HG02763 (cell line): Measurements from ENCODE around the gene LRRC37A3.
A peak's percentile ranks its signal among the peaks of the same experiment; 100 is the strongest.
"Not testable (repeated sequence)": the region's sequence is repeated elsewhere in the genome, so short reads cannot be mapped to it uniquely, and the experiment has no call there.

ENCODE experiments used
- ATAC-seq: cut with Tn5 transposase; IDR thresholded peaks from one replicate; pipeline ENCODE4 v1.9.1; 2021; ENCODE audit warnings: mild to moderate bottlenecking, moderate library complexity; ENCODE audit not compliant: unreplicated experiment

LRRC37A3 gene

GRCh38 chr17:64927444-64927843 lies 8.2 kb upstream of the LRRC37A3 start:
- not testable (repeated sequence) for ATAC-seq

GRCh38 chr17:64926430-64926829 lies 7.2 kb upstream of the LRRC37A3 start:
- ATAC-seq: not testable (repeated sequence)

GRCh38 chr17:64925244-64925643 lies 6.0 kb upstream of the LRRC37A3 start:
- ATAC-seq: not testable (repeated sequence)

DNA sequence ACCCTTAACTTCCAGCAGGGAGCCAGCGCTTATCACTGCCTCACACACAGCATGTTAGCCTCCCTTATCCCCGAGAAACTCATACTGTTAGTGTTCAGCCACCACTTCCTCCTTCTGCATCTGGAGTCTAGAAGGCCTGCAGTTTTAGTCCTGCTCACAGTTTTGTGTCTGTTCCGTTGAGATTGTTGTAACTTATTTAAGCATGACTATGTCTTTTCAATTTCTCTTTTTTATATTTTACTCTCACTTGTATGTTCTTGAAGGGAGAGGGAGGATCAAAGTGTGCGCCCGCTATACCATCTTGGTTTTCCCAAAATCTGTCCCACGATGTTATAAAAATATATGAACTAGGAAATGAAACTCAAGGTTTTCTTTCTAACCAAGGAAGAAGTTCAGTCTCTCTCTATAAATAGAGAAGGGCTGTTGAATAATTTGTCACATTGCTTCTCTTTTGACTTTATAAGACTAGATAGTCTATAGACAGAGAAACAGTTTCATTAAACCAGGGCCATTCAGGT lies 3.8 kb upstream of the LRRC37A3 start:
- ATAC-seq: not testable (repeated sequence)

GRCh38 chr17:64920419-64921172 lies 1.3 kb upstream of the LRRC37A3 start:
- ATAC-seq: no peak

GRCh38 chr17:64920026-64920418 lies 744 bp upstream of the LRRC37A3 start:
- no peak for ATAC-seq

DNA sequence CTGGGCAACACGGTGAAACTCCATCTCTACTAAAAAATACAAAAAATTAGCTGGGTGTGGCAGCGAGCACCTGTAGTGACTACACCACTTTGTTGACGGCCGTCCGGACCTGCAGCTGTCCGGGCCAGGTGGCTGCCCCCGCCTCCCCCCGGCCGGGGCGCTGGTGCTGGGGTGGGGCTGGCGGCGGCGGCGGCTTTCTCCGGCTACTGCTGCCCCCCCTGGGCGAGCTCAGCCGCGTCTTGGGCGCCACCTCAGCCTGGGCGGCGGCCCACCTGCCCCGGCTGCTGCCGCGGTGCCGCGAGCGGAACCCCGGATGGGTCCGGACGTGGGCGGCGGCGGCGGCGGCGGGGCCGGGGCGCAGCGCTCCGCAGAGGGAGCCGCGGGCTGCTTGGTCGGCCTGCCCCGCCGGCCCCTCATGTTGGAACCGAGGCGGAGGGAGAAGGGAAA lies 413 bp downstream of the LRRC37A3 start:
- ATAC-seq: peak; percentile 44

DNA sequence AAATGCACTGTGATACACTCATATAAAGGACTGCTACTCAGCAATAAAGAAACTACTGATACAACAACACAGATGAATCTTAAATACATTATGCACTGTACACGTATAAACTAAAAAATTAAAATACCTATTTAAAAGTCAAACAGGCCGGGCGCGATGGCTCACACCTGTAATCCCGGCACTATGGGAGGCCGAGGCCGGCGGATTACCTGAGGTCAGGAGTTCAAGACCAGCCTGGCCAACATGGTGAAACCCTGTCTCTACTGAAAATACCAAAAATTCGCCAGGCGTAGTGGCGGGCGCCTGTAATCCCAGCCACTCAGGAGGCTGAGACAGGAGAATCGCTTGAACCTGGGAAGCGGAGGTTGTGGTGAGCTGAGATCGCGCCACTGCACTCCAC lies 1.7 kb downstream of the LRRC37A3 start:
- ATAC-seq: not testable (repeated sequence)

- ATAC-seq: not testable (repeated sequence)
Observed at GRCh38 chr17:64915244-64915643, 4.0 kb downstream of the LRRC37A3 start.

DNA sequence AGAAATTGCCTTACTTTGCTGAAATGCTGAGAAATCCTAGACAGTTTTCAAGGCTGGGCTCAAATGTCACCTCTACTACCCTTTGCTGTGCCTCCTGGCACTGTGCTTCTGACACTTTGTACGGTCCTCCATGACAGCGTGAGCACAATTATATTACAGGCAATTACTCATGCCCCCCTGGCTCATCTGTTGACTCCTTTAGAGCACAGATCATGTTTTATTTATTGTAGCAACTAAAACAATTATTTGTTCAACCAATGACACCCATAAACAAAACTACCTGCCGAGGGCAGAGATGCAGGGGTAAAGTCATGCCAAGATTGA lies 9.1 kb downstream of the LRRC37A3 start:
- ATAC-seq: not testable (repeated sequence)

DNA sequence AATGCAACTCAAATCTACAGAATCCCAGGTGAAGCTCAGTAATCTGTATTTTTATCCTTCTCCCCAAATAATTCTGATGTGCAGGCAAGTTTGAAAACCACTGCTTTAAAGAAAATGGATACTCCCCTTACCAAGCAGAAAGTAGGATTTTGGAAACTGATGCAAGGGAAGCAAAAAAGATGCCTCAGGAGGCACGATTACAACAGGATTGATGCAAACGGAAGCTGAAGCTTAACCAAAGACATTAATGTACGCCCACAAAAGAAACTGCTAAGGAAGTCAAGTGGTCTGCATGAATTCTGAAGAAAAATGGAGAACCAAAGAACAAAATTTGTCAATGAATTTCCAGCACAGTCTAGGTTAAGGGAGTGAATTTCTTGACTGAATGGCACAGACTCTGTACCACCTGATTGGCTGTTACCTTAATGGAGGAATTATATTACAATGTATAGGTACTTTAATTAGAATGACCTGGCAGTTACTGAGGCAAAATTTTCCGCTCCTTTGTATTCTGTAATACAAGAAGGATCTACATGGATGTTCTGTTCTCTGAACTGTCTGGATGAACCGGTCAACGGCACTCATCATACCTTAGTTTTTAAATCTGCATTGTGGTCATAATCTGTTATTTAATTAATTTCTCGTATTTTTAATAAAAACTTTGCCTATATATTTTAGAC lies 9.6 kb downstream of the LRRC37A3 start:
- not testable (repeated sequence) for ATAC-seq

- not testable (repeated sequence) for ATAC-seq
Observed at GRCh38 chr17:64904069-64904468, 15.2 kb downstream of the LRRC37A3 start.

- not testable (repeated sequence) for ATAC-seq
Observed at GRCh38 chr17:64897136-64897535, 22.1 kb downstream of the LRRC37A3 start.

DNA sequence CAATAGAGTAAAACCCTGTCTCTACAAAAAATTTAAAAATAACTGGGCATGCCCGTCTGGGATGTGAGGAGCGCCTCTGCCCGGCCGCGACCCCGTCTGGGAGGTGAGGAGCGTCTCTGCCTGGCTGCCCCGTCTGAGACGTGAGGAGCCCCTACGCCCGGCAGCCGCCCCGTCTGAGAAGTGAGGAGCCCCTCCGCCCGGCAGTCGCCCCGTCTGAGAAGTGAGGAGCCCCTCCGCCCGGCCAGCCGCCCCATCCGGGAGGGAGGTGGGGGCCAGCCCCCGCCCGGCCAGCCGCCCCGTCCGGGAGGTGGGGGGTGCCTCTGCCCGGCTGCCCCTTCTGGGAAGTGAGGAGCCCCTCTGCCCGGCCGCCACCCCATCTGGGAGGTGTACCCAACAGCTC lies 45.1 kb downstream of the LRRC37A3 start:
- ATAC-seq: not testable (repeated sequence)

DNA sequence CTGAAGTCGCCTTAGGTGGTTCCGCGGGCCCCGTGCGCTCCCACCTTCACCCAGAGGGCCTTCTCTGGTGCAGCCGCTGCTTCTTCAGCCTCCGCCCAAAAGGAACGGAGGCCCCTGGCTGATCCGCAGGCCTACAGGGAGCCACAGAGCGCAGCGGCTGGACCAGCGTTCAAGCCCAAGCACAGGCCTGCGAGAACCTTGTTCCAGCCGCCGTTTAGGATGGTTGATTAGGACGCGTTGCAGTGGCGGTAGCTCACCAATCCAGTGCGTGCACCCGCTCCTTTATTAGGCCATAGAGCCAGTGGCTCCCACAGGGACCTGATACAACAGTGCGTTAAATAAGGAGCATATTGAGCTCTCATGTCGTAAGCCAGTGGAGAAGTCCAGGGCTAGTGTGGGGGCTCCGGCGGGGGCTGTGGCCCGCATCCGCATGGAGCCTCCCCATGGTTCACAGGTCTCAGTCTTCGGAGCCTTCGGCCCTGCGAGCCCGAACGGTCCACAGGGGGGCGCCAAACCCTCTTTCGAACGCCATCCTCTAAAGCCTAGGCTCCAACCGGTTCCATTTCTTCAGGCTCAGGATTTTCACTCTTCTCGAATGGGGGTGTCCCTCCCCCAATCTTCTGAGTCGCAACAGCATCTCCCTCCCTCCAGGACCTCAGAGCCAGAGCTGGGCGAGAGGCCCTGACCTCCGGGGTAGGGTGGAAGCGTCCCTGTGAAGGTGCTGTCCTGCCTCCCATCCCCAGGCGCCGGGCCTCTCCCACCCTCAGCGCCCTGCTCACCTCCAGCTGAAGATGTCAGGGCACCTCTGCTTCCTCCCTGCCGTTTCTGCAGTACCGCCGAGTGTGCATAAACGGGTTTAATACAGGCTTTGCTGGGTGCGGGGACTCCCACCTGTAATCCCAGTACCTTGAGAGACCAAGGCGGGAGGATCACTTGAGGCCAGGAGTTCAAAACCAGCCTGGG lies 71.5 kb downstream of the LRRC37A3 start:
- not testable (repeated sequence) for ATAC-seq

DNA sequence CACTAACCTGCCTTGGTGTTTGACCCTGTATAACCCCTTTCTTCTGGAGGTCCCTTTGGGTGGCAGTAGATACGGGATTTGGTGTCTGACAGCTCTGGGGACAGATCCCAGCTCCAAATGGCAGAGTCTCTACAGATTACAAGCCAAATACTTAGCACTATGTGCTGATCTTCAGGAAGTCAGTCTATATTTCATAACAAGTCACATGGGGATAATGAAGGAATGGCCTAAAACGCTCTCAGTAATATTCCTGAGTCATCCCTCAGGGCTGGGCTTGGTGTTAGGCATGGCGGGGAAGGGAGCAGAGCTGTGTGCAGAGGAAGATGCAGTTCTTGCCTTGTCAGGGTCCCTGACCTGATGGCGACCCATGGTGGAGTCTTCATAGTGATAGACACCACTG lies 72.4 kb downstream of the LRRC37A3 start:
- not testable (repeated sequence) for ATAC-seq

DNA sequence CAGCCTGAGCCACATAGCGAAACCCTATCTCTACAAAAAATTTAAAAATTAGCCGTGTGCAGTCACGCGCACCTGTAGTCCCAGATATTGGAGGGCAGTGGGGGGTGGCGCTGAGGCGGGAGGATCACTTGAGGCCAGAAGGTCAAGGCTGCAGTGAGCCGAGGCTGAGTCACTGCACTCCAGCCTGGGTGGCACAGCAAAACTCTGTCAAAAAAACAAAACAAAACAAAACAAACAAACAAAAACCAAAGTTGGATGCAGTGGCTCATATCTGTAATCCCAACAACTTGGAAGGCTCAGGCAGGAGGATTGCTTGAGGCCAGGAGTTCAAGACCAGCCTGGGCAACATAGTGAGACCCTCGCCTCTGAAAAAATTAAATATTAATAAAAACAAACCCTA lies 75.4 kb downstream of the LRRC37A3 start:
- ATAC-seq: not testable (repeated sequence)

GRCh38 chr17:64842900-64843299 lies 76.4 kb downstream of the LRRC37A3 start:
- not testable (repeated sequence) for ATAC-seq

DNA sequence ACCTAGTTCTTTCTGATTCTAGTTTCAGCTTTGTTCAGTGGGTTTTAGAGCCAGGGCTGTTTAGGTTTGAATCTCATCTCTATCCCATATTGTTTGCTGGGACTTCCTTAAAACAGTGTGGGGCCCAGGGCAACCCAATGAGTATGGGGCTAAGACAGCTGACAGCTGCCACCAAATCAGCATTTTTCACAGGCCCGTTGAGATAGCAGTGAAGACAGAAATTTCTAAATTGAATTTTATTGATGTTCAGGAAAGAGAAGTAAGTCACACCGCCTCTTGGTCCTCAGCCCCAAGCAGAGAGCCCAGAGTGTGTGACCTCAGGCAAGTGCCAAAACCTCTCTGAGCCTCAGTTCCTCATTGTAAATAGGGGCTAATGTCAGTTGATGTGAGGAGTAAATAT lies 78.3 kb downstream of the LRRC37A3 start:
- ATAC-seq: not testable (repeated sequence)

DNA sequence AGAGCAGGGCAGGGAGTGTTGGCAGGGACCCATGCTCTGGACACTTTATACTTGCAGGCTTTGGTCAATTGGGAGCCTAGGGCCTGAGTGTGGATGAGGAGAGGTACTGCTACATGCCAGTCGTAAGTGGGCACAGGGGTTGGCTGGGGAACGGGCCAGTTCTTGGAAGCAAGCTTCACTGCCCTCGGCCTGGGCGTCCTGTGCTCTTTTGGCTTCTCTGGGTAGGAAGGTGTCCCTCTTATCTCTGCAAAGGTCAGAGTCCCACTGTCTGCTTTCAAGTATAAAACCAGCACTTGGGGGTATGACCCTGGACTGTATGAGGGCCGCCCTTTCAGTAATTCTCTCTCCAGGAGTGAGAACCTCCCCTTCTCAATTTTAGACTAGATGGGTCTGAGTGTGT lies 80.8 kb downstream of the LRRC37A3 start:
- ATAC-seq: not testable (repeated sequence)
